ENCODE measurements around the gene DUSP10.

DNA sequence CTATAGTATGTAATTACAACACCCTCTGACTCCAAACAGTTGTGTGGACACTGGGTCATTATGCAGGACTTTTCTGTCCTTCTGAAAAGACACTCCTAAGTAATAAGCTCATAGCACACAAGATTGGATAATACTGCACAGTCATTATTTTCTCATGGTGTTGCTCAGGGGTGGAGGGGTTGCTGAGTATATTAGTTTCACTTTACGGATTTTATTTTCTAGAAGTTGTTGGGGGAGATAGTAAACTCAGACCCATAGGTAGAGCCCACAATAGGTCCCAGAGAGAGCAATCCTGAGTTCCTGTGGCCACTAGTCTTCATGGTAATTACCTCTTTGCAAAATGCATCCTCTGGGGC is 53.4 kb downstream of the DUSP10 start:
- TF ChIP-seq POLR2A (IDR thresholded peaks at IDR 0.05) = no peak
- TF ChIP-seq, protein P1, sequence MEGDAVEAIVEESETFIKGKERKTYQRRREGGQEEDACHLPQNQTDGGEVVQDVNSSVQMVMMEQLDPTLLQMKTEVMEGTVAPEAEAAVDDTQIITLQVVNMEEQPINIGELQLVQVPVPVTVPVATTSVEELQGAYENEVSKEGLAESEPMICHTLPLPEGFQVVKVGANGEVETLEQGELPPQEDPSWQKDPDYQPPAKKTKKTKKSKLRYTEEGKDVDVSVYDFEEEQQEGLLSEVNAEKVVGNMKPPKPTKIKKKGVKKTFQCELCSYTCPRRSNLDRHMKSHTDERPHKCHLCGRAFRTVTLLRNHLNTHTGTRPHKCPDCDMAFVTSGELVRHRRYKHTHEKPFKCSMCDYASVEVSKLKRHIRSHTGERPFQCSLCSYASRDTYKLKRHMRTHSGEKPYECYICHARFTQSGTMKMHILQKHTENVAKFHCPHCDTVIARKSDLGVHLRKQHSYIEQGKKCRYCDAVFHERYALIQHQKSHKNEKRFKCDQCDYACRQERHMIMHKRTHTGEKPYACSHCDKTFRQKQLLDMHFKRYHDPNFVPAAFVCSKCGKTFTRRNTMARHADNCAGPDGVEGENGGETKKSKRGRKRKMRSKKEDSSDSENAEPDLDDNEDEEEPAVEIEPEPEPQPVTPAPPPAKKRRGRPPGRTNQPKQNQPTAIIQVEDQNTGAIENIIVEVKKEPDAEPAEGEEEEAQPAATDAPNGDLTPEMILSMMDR (IDR thresholded peaks at IDR 0.05) = no peak
- no peak for TF ChIP-seq POLR2AphosphoS5 (IDR thresholded peaks at IDR 0.05)
